Liver (tissue), 9 donors: ENCODE measurements around the gene DNMT1. TPM values are rescaled to one million over a fixed set of nuclear protein-coding genes. Genes with fewer than 3 reads are reported as not detected.

Experiments used
- DNase-seq: peaks from one replicate; pipeline ENCODE4 v3.0.0-alpha.2; 2017; ENCODE audit warnings: low spot score
- H3K27ac ChIP-seq, 2 donors: one replicate each; pipeline ENCODE4 v1.7.0; 2013; ENCODE audit warnings: inconsistent platforms in 2 of 2, low read length in 2 of 2, control low read depth in 1 of 2, low read depth in 1 of 2, mild to moderate bottlenecking in 1 of 2
- H3K27me3 ChIP-seq, 4 donors: one replicate each; pipeline versions ENCODE4 v1.6.1 to v1.7.0; 2013; ENCODE audit warnings: low read length in 3 of 4, inconsistent platforms in 1 of 4, mild to moderate bottlenecking in 1 of 4, moderate library complexity in 1 of 4; ENCODE audit not compliant: control insufficient read depth in 4 of 4, insufficient read depth in 4 of 4
- H3K36me3 ChIP-seq, 4 donors: one replicate each; pipeline versions ENCODE4 v1.6.1 to v1.7.0; 2013; ENCODE audit warnings: low read length in 3 of 4, mild to moderate bottlenecking in 3 of 4, low read depth in 1 of 4, moderate library complexity in 1 of 4; ENCODE audit not compliant: control insufficient read depth in 4 of 4, insufficient read depth in 3 of 4
- H3K4me1 ChIP-seq, 4 donors: one replicate each; pipeline versions ENCODE4 v1.6.1 to v1.7.0; 2013; ENCODE audit warnings: low read length in 3 of 4, mild to moderate bottlenecking in 3 of 4, moderate library complexity in 1 of 4; ENCODE audit not compliant: control insufficient read depth in 4 of 4, insufficient read depth in 4 of 4
- H3K4me3 ChIP-seq, 3 donors: one replicate each; pipeline versions ENCODE4 v1.6.1 to v1.7.0; 2013; ENCODE audit warnings: low read length in 3 of 3, control low read depth in 1 of 3, low read depth in 1 of 3, mild to moderate bottlenecking in 1 of 3
- H3K9ac ChIP-seq, 2 donors: one replicate each; pipeline ENCODE4 v1.7.0; 2013; ENCODE audit warnings: low read length in 2 of 2, mild to moderate bottlenecking in 2 of 2, moderate library complexity in 2 of 2, control low read depth in 1 of 2, low read depth in 1 of 2
- H3K9me3 ChIP-seq, 4 donors: one replicate each; pipeline versions ENCODE4 v1.6.1 to v1.7.0; 2013; ENCODE audit warnings: low read length in 3 of 4; ENCODE audit not compliant: control insufficient read depth in 4 of 4
- EGR1 ChIP-seq, 2 donors: IDR thresholded peaks; 2 replicates each; pipeline ENCODE4 v1.6.1; 2016 to 2018; ENCODE audit warnings: antibody characterized with exemption in 2 of 2, low read depth in 2 of 2
- FOXA1 ChIP-seq: IDR thresholded peaks from 2 replicates; pipeline ENCODE4 v1.6.1; 2016; ENCODE audit warnings: antibody characterized with exemption
- FOXA2 ChIP-seq: IDR thresholded peaks from 2 replicates; pipeline ENCODE4 v1.6.1; 2016; ENCODE audit warnings: antibody characterized with exemption
- GABPA ChIP-seq, 2 donors: IDR thresholded peaks in 1 of 2; conservative IDR thresholded peaks in 1 of 2; 2 replicates each; pipeline ENCODE4 v1.6.1; 2016; ENCODE audit warnings: antibody characterized with exemption in 2 of 2, mild to moderate bottlenecking in 1 of 2, moderate library complexity in 1 of 2
- HNF4A ChIP-seq, 2 donors: conservative IDR thresholded peaks; 2 replicates each; pipeline ENCODE4 v1.6.1; 2016; ENCODE audit warnings: antibody characterized with exemption in 2 of 2, mild to moderate bottlenecking in 2 of 2
- HNF4G ChIP-seq: IDR thresholded peaks from 2 replicates; pipeline ENCODE4 v1.6.1; 2016; ENCODE audit warnings: antibody characterized with exemption
- JUND ChIP-seq, 2 donors: IDR thresholded peaks; 2 replicates each; pipeline ENCODE4 v1.6.1; 2016; ENCODE audit warnings: antibody characterized with exemption in 2 of 2
- NR2F2 ChIP-seq: IDR thresholded peaks from 2 replicates; pipeline ENCODE4 v1.6.1; 2016; ENCODE audit warnings: antibody characterized with exemption
- RAD21 ChIP-seq, 2 donors: IDR thresholded peaks; 2 replicates each; pipeline ENCODE4 v1.6.1; 2016; ENCODE audit warnings: antibody characterized with exemption in 2 of 2, mild to moderate bottlenecking in 2 of 2
- RXRA ChIP-seq, 2 donors: IDR thresholded peaks; 2 replicates each; pipeline ENCODE4 v1.6.1; 2017 to 2018; ENCODE audit warnings: antibody characterized with exemption in 2 of 2, mild to moderate bottlenecking in 1 of 2
- SP1 ChIP-seq: IDR thresholded peaks from 2 replicates; pipeline ENCODE4 v1.6.1; 2018; ENCODE audit warnings: antibody characterized with exemption, mild to moderate bottlenecking
- TAF1 ChIP-seq: conservative IDR thresholded peaks from 2 replicates; pipeline ENCODE4 v1.6.1; 2016; ENCODE audit warnings: antibody characterized with exemption, mild to moderate bottlenecking
- YY1 ChIP-seq: IDR thresholded peaks from 2 replicates; pipeline ENCODE4 v1.6.1; 2016; ENCODE audit warnings: antibody characterized with exemption, mild to moderate bottlenecking
- WGBS: extraction: QIAGEN DNeasy Blood & Tissue Kit; methylation state at CpG from one replicate; pipeline ENCODE4 v1.1.7; 2013; 5-methylcytosine and 5-hydroxymethylcytosine counted together
- polyA plus RNA-seq, 2 donors: library from polyadenylated mRNA; stranded (reverse) in 1 of 2; unstranded in 1 of 2; fragments of 200-250 nt in 1 of 2; fragments of >200 nt in 1 of 2; fragmentation: Nextera tagmentation in 1 of 2; extraction: Ambion mirVana in 1 of 2; gene quantifications; one replicate each; pipeline versions ENCODE4 v1.2.1 to v1.2.3, GENCODE V29; 2013 to 2015
- total RNA-seq, 2 donors: library from RNA; depleted of rRNA; stranded (reverse); fragments of >200 nt; gene quantifications; one replicate each; pipeline ENCODE4 v1.2.3, GENCODE V29; 2014
- TF ChIP-seq, protein P1 (sequence below): IDR thresholded peaks from 2 replicates; pipeline ENCODE4 v1.6.1; 2016; ENCODE audit warnings: antibody characterized with exemption
- TF ChIP-seq, protein P2 (sequence below): IDR thresholded peaks from 2 replicates; pipeline ENCODE4 v1.6.1; 2016; ENCODE audit warnings: antibody characterized with exemption, mild to moderate bottlenecking
- TF ChIP-seq, protein P3 (sequence below): IDR thresholded peaks from 2 replicates; pipeline ENCODE4 v1.6.1; 2016; ENCODE audit warnings: antibody characterized with exemption
- TF ChIP-seq, protein P4 (sequence below): IDR thresholded peaks from 2 replicates; pipeline ENCODE4 v1.6.1; 2016; ENCODE audit warnings: antibody characterized with exemption
- TF ChIP-seq, protein P5 (sequence below): fragments of 150-350 bp; IDR thresholded peaks from 2 replicates; pipeline ENCODE4 v1.5.1; 2017; ENCODE audit warnings: improper control_type of control experiment, low read depth, low read length; ENCODE audit not compliant: missing input control
- donor health status: healthy.
- donor health status: healthy.
- donor health status: healthy.
- donor health status: healthy.
- donor health status: healthy.

Gene DNMT1
- total and polyA plus RNA-seq, 4 donors: 8.7 to 47.1 (median 20.0) TPM

DNA sequence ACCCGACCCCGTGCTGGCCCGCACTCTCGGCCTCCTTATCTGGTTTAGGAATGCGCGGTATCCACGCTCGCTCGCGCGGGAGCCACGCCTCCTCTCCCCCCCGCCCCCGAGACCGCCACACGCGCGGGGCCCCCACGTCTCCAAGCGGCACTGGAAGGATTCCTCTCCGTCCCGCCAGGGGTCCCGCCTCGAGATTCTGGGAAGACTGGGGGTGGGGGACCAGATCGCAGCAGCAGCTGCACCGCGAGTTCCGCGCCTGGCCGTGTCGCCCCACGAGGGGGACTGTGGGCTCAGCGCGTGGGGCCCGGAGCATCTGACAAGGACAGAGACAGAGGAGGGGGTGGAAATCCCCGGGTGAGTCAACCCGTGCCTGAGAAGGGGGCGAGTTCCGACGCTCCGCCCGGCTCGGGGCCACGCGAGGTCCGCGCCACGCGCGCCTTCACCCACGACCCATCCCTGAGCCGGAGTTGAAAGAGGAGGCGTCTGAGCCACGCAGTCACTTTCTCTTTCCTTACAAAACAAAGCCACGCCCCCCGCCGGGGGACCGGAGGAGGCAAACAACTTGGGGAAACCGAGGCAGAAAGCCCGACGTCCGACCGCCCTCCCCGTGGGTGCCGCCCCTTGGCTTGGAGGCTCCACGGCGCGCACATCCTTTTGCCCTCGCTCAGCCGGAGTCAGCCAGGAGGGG lies 35.6 kb upstream of the DNMT1 start:
- TF ChIP-seq GABPA (IDR thresholded peaks at IDR 0.05 in 1 of 2, conservative IDR thresholded peaks at IDR 0.05 in 1 of 2): no peak
- TF ChIP-seq, protein P1, sequence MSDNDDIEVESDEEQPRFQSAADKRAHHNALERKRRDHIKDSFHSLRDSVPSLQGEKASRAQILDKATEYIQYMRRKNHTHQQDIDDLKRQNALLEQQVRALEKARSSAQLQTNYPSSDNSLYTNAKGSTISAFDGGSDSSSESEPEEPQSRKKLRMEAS: no peak
- TF ChIP-seq HNF4G: no peak
- TF ChIP-seq, protein P2, sequence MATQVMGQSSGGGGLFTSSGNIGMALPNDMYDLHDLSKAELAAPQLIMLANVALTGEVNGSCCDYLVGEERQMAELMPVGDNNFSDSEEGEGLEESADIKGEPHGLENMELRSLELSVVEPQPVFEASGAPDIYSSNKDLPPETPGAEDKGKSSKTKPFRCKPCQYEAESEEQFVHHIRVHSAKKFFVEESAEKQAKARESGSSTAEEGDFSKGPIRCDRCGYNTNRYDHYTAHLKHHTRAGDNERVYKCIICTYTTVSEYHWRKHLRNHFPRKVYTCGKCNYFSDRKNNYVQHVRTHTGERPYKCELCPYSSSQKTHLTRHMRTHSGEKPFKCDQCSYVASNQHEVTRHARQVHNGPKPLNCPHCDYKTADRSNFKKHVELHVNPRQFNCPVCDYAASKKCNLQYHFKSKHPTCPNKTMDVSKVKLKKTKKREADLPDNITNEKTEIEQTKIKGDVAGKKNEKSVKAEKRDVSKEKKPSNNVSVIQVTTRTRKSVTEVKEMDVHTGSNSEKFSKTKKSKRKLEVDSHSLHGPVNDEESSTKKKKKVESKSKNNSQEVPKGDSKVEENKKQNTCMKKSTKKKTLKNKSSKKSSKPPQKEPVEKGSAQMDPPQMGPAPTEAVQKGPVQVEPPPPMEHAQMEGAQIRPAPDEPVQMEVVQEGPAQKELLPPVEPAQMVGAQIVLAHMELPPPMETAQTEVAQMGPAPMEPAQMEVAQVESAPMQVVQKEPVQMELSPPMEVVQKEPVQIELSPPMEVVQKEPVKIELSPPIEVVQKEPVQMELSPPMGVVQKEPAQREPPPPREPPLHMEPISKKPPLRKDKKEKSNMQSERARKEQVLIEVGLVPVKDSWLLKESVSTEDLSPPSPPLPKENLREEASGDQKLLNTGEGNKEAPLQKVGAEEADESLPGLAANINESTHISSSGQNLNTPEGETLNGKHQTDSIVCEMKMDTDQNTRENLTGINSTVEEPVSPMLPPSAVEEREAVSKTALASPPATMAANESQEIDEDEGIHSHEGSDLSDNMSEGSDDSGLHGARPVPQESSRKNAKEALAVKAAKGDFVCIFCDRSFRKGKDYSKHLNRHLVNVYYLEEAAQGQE: no peak
- no peak for TF ChIP-seq EGR1 (IDR thresholded peaks at IDR 0.05; ENCODE audit: low read depth in 2 of 2)
- no peak for TF ChIP-seq RXRA (IDR thresholded peaks at IDR 0.05)
- TF ChIP-seq SP1: no peak
- TF ChIP-seq NR2F2: no peak
- TF ChIP-seq, protein P3, sequence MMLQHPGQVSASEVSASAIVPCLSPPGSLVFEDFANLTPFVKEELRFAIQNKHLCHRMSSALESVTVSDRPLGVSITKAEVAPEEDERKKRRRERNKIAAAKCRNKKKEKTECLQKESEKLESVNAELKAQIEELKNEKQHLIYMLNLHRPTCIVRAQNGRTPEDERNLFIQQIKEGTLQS: no peak
- no peak for TF ChIP-seq FOXA1
- TF ChIP-seq, protein P4, sequence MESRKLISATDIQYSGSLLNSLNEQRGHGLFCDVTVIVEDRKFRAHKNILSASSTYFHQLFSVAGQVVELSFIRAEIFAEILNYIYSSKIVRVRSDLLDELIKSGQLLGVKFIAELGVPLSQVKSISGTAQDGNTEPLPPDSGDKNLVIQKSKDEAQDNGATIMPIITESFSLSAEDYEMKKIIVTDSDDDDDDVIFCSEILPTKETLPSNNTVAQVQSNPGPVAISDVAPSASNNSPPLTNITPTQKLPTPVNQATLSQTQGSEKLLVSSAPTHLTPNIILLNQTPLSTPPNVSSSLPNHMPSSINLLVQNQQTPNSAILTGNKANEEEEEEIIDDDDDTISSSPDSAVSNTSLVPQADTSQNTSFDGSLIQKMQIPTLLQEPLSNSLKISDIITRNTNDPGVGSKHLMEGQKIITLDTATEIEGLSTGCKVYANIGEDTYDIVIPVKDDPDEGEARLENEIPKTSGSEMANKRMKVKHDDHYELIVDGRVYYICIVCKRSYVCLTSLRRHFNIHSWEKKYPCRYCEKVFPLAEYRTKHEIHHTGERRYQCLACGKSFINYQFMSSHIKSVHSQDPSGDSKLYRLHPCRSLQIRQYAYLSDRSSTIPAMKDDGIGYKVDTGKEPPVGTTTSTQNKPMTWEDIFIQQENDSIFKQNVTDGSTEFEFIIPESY: no peak
- no peak for TF ChIP-seq FOXA2
- no peak for TF ChIP-seq YY1
- no peak for TF ChIP-seq JUND (IDR thresholded peaks at IDR 0.05)
- TF ChIP-seq, protein P5, sequence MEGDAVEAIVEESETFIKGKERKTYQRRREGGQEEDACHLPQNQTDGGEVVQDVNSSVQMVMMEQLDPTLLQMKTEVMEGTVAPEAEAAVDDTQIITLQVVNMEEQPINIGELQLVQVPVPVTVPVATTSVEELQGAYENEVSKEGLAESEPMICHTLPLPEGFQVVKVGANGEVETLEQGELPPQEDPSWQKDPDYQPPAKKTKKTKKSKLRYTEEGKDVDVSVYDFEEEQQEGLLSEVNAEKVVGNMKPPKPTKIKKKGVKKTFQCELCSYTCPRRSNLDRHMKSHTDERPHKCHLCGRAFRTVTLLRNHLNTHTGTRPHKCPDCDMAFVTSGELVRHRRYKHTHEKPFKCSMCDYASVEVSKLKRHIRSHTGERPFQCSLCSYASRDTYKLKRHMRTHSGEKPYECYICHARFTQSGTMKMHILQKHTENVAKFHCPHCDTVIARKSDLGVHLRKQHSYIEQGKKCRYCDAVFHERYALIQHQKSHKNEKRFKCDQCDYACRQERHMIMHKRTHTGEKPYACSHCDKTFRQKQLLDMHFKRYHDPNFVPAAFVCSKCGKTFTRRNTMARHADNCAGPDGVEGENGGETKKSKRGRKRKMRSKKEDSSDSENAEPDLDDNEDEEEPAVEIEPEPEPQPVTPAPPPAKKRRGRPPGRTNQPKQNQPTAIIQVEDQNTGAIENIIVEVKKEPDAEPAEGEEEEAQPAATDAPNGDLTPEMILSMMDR: no peak
- no peak for TF ChIP-seq TAF1
- TF ChIP-seq RAD21 (IDR thresholded peaks at IDR 0.05): no peak
- TF ChIP-seq HNF4A (conservative IDR thresholded peaks at IDR 0.05): no peak
- H3K36me3 ChIP-seq: no peaks in the 10 kb centered on the region
- no peaks in the 10 kb centered on the region for H3K9me3 ChIP-seq
- peak overlapping the region; percentile 47 to 60 for H3K9ac ChIP-seq
- H3K4me1 ChIP-seq: peaks cover 0 to 18% (median 8%) of the 10 kb centered on the region in 4 donors
- WGBS: 4% methylated on average over 70 of the region's 70 CpGs
- H3K4me3 ChIP-seq: peak overlapping the region; percentile 44 to 95 (median 83)
- H3K27me3 ChIP-seq: no peaks in the 10 kb centered on the region
- no peak for DNase-seq
- H3K27ac ChIP-seq: peak overlapping the region; percentile 76 to 86
